ENCODE measurements around the gene DIMT1.

Gene DIMT1

DNA sequence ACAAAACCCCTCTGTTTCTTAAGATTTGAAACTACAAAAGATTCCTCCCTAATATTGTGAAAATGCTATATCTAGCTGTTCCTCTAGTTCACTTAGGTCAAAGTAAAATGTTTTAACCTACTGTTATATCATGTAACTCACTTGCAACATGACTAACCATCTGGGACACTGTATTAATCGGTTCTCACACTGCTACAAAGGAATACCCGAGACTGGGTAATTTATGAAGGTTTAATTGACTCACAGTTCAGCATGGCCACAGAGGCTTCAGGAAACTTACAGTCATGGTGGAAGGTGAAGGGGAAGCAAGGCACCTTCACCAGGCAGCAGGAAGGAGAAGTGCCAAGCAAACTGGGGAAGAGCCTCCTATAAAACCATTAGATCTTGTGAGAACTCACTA, 34.7 kb downstream of the DIMT1 start:
- no peak for DNase-seq

DNA sequence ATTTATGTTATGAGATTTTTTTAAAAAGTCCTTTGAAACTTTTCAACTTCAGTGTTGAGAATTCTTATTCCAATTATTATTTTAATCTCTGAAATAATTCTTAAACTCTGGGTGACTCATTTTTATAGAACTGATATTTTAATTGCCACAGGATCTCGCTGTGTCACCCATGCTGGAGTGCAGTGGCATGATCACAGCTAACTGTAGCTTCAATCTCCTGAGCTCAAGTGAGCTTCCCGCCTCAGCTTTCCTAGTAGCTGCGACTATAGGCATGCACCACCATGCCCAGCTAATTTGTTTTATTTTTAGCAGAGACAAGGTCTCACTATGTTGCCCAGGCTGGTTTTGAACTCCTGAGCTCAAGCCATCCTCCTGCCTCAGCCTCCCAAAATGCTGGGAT, 41.0 kb downstream of the DIMT1 start:
- DNase-seq = no peak

DNA sequence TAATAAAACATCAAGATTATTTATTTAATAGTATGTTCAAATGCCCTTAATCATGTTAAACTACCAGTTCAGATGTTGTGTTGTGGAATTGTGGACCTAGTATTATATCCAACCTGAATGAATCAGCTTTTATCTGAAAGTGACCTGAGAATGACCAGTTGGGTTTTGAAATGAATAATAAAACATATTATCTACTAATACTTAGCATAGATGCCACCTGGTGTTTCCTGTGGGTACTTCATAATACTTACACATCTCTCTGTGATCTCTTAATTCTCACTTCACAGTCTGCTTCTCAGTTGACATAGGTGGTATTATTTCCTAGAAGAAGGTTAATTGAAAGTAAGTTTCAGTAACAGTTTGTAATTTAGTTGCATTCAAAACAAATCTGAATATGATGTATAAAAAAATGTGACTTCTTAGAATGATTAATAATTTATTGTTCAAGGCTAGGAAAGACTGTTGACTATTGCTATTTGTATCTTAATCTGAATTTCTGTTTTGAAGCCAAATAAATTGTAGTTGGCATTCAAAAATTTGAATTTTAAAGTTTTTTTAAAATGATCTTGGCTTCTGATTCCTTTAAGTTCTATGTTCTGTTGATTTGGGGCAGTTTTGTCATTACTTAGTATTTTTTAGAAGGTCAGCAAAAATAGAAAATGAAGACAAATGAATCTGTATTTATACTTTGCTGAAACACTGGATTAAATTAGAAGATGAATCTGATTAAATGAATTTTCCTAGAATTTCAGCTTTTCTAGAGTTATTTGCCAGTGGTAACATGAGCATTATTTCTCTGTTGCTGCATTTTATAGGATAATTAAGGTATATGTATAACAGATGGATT, 49.5 kb downstream of the DIMT1 start:
- peak; percentile 49 for DNase-seq

DNA sequence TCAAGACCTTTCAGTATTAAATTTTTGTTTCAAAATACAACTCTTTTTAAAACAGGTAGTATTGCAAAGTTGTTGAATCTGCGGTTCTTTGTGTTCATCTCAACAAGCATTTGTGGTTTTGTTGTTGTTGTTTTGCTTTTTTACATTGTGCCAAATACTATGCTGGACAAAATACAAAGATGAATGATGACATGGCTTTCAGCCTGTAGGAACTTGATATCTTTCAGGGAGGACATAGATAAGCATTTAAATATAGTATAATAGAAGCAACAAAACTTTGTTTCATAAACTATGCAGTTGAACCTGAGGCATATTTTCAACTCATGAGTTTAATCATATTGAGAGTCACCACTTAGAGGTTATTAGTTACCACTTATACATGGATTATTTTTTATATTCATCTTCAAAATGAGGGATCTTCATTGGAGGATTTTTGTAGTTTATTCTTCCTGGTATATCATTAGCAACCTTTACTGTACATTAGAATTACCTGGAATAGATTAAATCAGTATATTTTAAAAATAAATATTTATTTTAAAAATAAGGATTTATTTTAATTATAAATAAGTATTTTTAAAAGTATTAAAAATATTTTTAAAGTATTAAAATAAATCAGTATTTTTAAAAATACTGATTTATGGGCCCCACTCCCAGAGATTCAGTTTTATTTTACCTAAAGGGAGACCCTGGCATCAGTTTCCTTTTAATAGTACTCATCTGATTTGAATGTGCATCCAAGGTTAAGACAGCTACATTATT, 54.8 kb downstream of the DIMT1 start:
- DNase-seq = no peak

DNA sequence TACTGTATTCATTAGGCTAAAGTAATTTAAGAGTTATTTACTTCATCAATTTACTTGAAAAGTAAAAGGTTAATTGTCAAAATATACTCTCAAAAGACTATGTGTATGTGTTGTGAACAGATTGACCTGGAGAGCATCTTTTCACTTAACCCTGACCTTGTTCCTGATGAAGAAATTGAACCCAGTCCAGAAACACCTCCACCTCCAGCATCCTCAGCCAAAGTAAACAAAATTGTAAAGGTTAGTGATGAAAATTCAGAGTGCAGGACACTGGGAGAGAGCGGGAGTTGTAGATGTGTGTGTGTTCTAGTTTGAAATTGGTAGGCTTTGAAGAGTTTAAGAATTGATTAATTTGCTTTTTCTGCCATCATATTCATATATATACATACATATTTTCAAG, 55.8 kb downstream of the DIMT1 start:
- DNase-seq = no peak

DNA sequence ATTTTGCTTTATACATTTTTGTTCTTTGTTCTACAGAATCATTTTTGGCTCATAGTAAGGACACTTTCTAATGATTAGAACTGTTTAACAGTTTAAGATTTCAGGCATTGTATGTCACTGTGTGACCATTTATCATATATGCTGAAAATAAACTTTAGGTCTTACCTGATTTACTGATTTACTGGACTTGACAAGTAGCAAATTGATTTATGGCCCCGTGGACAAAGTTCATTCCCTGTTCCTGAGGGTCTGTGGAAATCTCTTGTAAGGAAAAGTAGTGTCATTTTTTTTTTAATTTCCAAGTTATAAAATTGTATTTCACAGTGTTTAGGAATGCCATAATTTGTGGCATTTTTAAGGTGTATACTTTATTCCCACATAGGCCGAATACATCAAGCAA, 57.0 kb downstream of the DIMT1 start:
- no peak for DNase-seq

DNA sequence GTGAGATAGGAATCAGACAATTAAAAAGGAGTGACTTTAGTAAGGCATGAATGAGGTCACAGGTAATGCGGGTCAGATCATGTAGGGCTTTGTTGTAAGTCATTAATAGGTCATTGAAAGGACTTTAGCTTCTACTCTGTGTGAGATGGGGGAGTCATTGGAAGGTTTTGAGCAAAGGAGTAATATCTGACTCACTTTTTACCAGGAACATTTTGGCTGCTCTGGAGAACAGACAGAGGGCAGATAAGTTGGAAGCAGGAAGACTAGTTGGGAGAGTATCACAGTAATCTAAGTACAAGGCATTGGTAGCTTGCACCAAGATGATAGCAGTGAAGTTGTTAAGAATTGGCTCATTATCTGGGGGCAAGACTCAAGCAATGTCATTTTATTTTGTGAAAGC, 60.3 kb downstream of the DIMT1 start:
- DNase-seq = no peak

DNA sequence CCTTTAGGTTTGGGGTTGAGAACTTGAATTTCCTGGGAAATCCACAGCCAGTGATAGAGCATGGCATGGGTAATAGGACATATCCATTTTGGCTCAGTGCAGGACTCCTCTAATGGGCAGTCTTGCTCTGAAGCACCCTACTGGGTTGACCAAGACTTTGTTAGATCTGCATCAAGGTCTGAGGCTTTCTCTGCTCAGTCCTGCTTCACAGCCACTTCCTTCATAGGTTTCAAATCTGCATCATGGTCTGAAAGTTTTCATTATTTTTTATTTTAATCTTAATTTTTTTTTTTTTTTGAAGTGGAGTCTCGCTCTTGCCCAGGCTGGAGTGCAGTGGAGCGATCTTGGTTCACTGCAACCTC, 61.2 kb downstream of the DIMT1 start:
- DNase-seq = no peak

DNA sequence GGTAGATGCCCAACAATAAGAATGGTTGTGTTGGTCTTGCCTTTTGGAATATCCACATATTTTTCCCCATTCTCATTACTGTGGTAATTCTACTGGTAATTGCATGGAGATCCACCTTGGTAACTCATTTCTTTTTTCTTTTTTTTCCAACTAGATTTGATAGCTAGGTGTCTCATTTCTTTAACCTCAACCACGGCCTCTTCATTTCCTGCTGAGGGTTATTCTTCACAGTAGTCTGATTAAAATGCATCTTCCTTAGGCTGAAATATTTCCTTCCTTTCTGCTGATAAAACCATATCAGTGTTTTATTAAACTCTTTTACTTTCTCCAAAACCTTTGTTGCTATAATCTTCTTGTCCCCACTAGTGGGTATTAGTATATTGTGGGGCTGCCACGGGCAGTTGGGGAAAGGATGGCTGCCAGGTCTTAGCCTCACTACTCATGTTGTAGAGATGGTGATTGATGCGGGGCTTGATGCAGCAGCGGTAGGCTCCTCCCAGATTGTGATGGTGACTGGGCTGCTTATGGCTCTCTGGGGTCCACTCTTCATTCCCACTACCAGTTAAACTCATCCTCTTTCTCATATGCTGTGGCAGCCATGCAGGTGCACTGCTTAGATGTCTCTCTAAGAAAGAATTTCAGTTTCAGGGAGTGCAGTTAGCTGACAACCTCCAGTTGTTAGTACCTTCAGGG, 61.8 kb downstream of the DIMT1 start:
- DNase-seq = no peak

DNA sequence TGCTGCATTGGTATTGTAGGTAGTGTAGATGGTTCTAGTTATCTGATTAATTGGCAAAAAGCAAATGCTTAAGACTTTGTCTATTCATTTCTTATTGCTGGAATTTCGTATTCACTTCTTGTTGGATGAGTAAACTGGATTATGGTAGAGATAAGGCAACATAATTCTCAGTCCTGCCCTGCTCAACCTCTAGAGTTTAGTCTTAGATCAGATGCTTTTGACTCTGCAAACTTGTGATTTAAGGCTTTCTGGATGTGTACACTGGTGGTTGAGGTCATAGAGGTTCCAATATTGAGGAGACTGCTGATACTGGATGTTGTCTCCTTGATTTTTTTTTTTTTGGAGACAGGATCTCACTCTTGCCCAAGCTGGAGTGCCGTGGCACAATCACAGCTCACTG, 62.7 kb downstream of the DIMT1 start:
- DNase-seq = no peak

DNA sequence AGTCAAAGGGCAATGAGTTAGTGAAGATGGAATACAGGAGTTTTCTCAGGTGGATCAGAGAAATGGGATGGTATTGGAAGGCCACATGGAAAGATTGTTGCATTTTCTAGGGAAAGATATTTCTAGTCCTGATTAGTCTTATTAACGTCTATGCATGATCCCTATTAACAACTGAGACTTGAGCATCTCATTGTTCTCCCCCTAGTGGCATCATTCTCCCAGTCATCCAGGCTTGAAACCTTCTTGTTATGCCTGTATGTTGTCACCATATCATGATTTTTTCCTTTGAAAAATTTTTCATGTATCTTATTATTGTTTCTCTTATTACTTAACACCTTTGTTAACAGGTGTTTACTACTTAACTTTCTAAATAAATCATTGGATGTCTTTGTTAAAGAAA, 63.3 kb downstream of the DIMT1 start:
- no peak for DNase-seq
